Spleen (tissue), 11 donors: Measurements from ENCODE around the gene UIMC1. TPM values are rescaled to one million over a fixed set of nuclear protein-coding genes. Genes with fewer than 3 reads are reported as not detected.
A peak's percentile ranks its signal among the peaks of the same experiment; 100 is the strongest.
"Not testable (repeated sequence)": the region's sequence is repeated elsewhere in the genome, so short reads cannot be mapped to it uniquely, and the experiment has no call there.

Experiments used
- DNase-seq: peaks from one replicate; pipeline ENCODE4 v3.0.0-alpha.2; 2020
- H3K27ac ChIP-seq, 8 donors: fragments of 200-600 bp; sonication (generic) in 7 of 8; 1 replicate in 4 of 8; 2 replicates in 4 of 8; pipeline versions ENCODE4 v1.5.0 to v1.8.0; 2016 to 2021; ENCODE audit warnings: inconsistent platforms in 4 of 8, mild to moderate bottlenecking in 4 of 8, moderate library complexity in 1 of 8
- H3K27me3 ChIP-seq, 7 donors: fragments of 200-600 bp; sonication (generic) in 6 of 7; replicated peaks in 1 of 7; 1 replicate in 4 of 7; 2 replicates in 3 of 7; pipeline versions ENCODE4 v1.5.0 to v1.8.0; 2016 to 2021; ENCODE audit warnings: inconsistent platforms in 3 of 7, mild to moderate bottlenecking in 1 of 7
- H3K36me3 ChIP-seq, 6 donors: fragments of 200-600 bp; sonication (generic) in 5 of 6; 1 replicate in 4 of 6; 2 replicates in 2 of 6; pipeline versions ENCODE4 v1.5.0 to v1.8.0; 2016 to 2021; ENCODE audit warnings: inconsistent platforms in 2 of 6
- H3K4me1 ChIP-seq, 6 donors: fragments of 200-600 bp; sonication (generic) in 5 of 6; 1 replicate in 3 of 6; 2 replicates in 3 of 6; pipeline versions ENCODE4 v1.5.0 to v1.8.0; 2016 to 2021; ENCODE audit warnings: inconsistent platforms in 3 of 6
- H3K4me3 ChIP-seq, 8 donors: fragments of 200-600 bp; sonication (generic) in 7 of 8; 1 replicate in 4 of 8; 2 replicates in 4 of 8; pipeline versions ENCODE4 v1.5.0 to v1.8.0; 2016 to 2021; ENCODE audit warnings: inconsistent platforms in 4 of 8, mild to moderate bottlenecking in 4 of 8, moderate library complexity in 2 of 8
- H3K9me3 ChIP-seq, 8 donors: fragments of 200-600 bp; sonication (generic) in 7 of 8; 1 replicate in 4 of 8; 2 replicates in 4 of 8; pipeline versions ENCODE4 v1.5.0 to v1.8.0; 2016 to 2021; ENCODE audit warnings: inconsistent platforms in 4 of 8
- POLR2A ChIP-seq, 3 donors: fragments of 450-650 bp; IDR thresholded peaks; one replicate each; pipeline ENCODE4 v1.5.1; 2017; ENCODE audit warnings: antibody characterized with exemption in 3 of 3, mild to moderate bottlenecking in 1 of 3
- POLR2AphosphoS5 ChIP-seq, 3 donors: sonication (generic); formaldehyde crosslinking; IDR thresholded peaks; one replicate each; pipeline ENCODE4 v1.5.1; 2017; ENCODE audit warnings: antibody characterized with exemption in 3 of 3
- WGBS, 5 donors: extraction: QIAGEN DNeasy Blood & Tissue Kit in 3 of 5; methylation state at CpG; one replicate each; pipeline versions ENCODE4 v1.1.5 to v1.1.7; 2013 to 2018; 5-methylcytosine and 5-hydroxymethylcytosine counted together
- intact Hi-C: fragments of 100-400 bp; cut with DNase I; formaldehyde crosslinking; loops from one replicate; pipeline ENCODE4 v1.15.0; 2023; ENCODE audit warnings: low total_unique reads
- polyA plus RNA-seq, 3 donors: library from polyadenylated mRNA; stranded (reverse); fragments of 200-250 nt; gene quantifications; one replicate each; pipeline ENCODE4 v1.2.1, GENCODE V29; 2013
- total RNA-seq, 7 donors: library from RNA; depleted of rRNA in 3 of 7; stranded (reverse); fragments of >200 nt in 3 of 7; fragmentation: NEBNext Ultra II Directional in 4 of 7; extraction: Animal tissue kit (Norgen Biotek cat#: 25700) in 4 of 7; gene quantifications; one replicate each; pipeline versions ENCODE4 v1.1.0 to v1.2.1, GENCODE V29; 2016 to 2021
- TF ChIP-seq, protein P1 (sequence below), 11 experiments: fragments of 200-600 bp in 7 of 11; fragments of 450-650 bp in 4 of 11; sonication (generic) in 4 of 11; IDR thresholded peaks in 8 of 11; conservative IDR thresholded peaks in 3 of 11; 1 replicate in 7 of 11; 2 replicates in 4 of 11; pipeline versions ENCODE4 v1.4.0 to v1.8.0; 2016 to 2021; ENCODE audit warnings: antibody characterized with exemption in 11 of 11, inconsistent platforms in 4 of 11, mild to moderate bottlenecking in 1 of 11
- donor health status: healthy with polysubstance abuse.
- donor health status: DM: no; HTN: no; CAD: no; lungs with moderate emphysema.
- donor health status: DM: no; HTN: no; CAD: no.
- donor health status: Bipolar disorder and iron deficiency.
- donor health status: healthy.
- donor health status: DM: no; HTN: no; CAD: no.
- donor health status: DM: yes; HTN: yes; CAD: no.

The UIMC1 gene
- total and polyA plus RNA-seq, 10 donors = 34.4 to 81.8 (median 53.8) TPM

- Histone ChIP-seq H3K27me3 (peaks cover 0 to 65% (median 7%) of the 10 kb centered on the region in 7 donors), H3K4me3 (no peak overlapping the region), H3K36me3 (peaks cover 0 to 10% (median 0%) of the 10 kb centered on the region in 6 donors), H3K27ac (no peak overlapping the region), H3K9me3 (no peaks in the 10 kb centered on the region), H3K4me1 (peaks cover 0 to 13% (median 0%) of the 10 kb centered on the region in 6 donors)
- intact Hi-C loops = no loop called here
- 63 to 77% (median 69%) methylated on average over 17 of the region's 17 CpGs for WGBS, 5 donors
- TF ChIP-seq, protein P1, sequence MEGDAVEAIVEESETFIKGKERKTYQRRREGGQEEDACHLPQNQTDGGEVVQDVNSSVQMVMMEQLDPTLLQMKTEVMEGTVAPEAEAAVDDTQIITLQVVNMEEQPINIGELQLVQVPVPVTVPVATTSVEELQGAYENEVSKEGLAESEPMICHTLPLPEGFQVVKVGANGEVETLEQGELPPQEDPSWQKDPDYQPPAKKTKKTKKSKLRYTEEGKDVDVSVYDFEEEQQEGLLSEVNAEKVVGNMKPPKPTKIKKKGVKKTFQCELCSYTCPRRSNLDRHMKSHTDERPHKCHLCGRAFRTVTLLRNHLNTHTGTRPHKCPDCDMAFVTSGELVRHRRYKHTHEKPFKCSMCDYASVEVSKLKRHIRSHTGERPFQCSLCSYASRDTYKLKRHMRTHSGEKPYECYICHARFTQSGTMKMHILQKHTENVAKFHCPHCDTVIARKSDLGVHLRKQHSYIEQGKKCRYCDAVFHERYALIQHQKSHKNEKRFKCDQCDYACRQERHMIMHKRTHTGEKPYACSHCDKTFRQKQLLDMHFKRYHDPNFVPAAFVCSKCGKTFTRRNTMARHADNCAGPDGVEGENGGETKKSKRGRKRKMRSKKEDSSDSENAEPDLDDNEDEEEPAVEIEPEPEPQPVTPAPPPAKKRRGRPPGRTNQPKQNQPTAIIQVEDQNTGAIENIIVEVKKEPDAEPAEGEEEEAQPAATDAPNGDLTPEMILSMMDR (IDR thresholded peaks at IDR 0.05 in 8 of 11, conservative IDR thresholded peaks at IDR 0.05 in 3 of 11) = no peak
- TF ChIP-seq POLR2AphosphoS5 (IDR thresholded peaks at IDR 0.05) (no peak), POLR2A (IDR thresholded peaks at IDR 0.05) (no peak)
- DNase-seq = no peak
Observed at GRCh38 chr5:176875014-176875550, 131.5 kb downstream of the UIMC1 start.

GRCh38 chr5:176874198-176874780 lies 132.3 kb downstream of the UIMC1 start:
- Histone ChIP-seq H3K9me3 (no peaks in the 10 kb centered on the region), H3K27ac (no peak overlapping the region), H3K4me3 (no peak overlapping the region), H3K36me3 (peaks cover 0 to 2% (median 0%) of the 10 kb centered on the region in 6 donors), H3K4me1 (peaks cover 0 to 13% (median 0%) of the 10 kb centered on the region in 6 donors), H3K27me3 (peaks cover 0 to 61% (median 7%) of the 10 kb centered on the region in 7 donors)
- no peak for DNase-seq
- TF ChIP-seq, protein P1 (IDR thresholded peaks at IDR 0.05 in 8 of 11, conservative IDR thresholded peaks at IDR 0.05 in 3 of 11) = no peak
- TF ChIP-seq POLR2AphosphoS5 (IDR thresholded peaks at IDR 0.05) (peak in 1 of 3 donors; percentile 55), POLR2A (IDR thresholded peaks at IDR 0.05) (no peak)
- intact Hi-C loops = no loop called here
- whole genome bisulfite sequencing, 5 donors = 69 to 81% (median 77%) methylated on average over 18 to 20 of the region's 20 CpGs

DNA sequence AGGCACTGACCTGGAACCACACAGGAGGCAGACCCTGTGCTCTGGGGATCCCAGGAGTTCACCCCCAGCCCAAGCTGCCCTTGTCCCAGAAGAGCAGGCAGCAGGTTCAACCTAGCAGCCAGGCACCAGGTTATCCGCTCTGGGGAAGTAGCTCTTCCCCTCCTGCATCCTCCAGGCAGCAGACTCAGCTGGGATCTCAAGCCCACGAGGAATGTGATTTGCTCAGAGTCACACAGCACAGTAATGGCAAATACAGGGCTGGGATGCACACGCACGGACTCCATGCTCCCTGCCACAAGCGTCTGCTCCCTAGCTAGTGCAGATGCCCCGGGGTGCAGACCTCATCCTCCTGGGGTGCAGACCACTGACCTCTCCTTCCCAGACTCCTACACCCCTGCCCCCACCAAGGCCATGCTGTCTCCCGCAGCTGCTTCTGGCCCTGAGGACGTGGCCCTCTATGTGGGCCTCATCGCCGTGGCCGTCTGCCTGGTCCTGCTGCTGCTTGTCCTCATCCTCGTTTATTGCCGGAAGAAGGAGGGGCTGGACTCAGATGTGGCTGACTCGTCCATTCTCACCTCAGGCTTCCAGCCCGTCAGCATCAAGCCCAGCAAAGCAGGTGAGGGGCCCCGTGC lies 132.9 kb downstream of the UIMC1 start:
- 65 to 72% (median 69%) methylated on average over 11 to 16 of the region's 16 CpGs for WGBS, 5 donors
- no peak overlapping the region for H3K27ac ChIP-seq
- no peaks in the 10 kb centered on the region for H3K9me3 ChIP-seq
- no peak overlapping the region for H3K4me3 ChIP-seq
- intact Hi-C loops = no loop called here
- H3K4me1 ChIP-seq = peaks cover 0 to 13% (median 0%) of the 10 kb centered on the region in 6 donors
- TF ChIP-seq, protein P1 (IDR thresholded peaks at IDR 0.05 in 8 of 11, conservative IDR thresholded peaks at IDR 0.05 in 3 of 11) = no peak
- TF ChIP-seq POLR2A (IDR thresholded peaks at IDR 0.05) = no peak
- TF ChIP-seq POLR2AphosphoS5 (IDR thresholded peaks at IDR 0.05) = peak in 1 of 3 donors; percentile 69
- DNase-seq = no peak
- peaks cover 0 to 61% (median 7%) of the 10 kb centered on the region in 7 donors for H3K27me3 ChIP-seq
- no peaks in the 10 kb centered on the region for H3K36me3 ChIP-seq

GRCh38 chr5:176873011-176873410 lies 133.6 kb downstream of the UIMC1 start:
- intact Hi-C loops, DNase-seq: not testable (repeated sequence)

DNA sequence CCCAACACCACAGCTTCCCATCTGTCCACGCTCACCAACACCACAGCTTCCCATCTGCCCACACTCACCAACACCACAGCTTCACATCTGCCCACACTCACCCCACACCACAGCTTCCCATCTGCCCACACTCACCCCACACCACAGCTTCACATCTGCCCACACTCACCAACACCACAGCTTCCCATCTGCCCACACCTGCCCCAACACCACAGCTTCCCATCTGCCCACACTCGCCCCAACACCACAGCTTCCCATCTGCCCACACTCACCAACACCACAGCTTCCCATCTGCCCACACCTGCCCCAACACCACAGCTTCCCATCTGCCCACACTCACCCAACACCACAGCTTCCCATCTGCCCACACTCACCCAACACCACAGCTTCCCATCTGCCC lies 134.0 kb downstream of the UIMC1 start:
- H3K4me3 ChIP-seq, H3K36me3 ChIP-seq, H3K9me3 ChIP-seq, intact Hi-C loops, DNase-seq: not testable (repeated sequence)
- 0 to 37% (median 23%) methylated on average over 1 to 2 of the region's 2 CpGs for WGBS, 5 donors
- Histone ChIP-seq H3K4me1 (peaks cover 0 to 13% (median 0%) of the 10 kb centered on the region in 6 donors), H3K27ac (peak overlapping the region in 1 of 8 donors; percentile 21), H3K27me3 (peaks cover 0 to 61% (median 7%) of the 10 kb centered on the region in 7 donors)

More at GRCh38 chr5:176873011-176873410, 133.6 kb downstream of the UIMC1 start:
- Histone ChIP-seq H3K4me1 (peaks cover 0 to 13% (median 0%) of the 10 kb centered on the region in 6 donors), H3K27me3 (peaks cover 0 to 61% (median 7%) of the 10 kb centered on the region in 7 donors)
- H3K4me3 ChIP-seq, H3K36me3 ChIP-seq, H3K9me3 ChIP-seq, H3K27ac ChIP-seq: not testable (repeated sequence)
- 42 to 60% (median 54%) methylated on average over 2 of the region's 2 CpGs for WGBS, 5 donors

GRCh38 chr5:176870644-176871043 lies 135.9 kb downstream of the UIMC1 start:
- intact Hi-C loops, H3K36me3 ChIP-seq, H3K4me3 ChIP-seq, DNase-seq, H3K9me3 ChIP-seq, H3K4me1 ChIP-seq, H3K27ac ChIP-seq: not testable (repeated sequence)
- H3K27me3 ChIP-seq = peaks cover 0 to 61% (median 18%) of the 10 kb centered on the region in 7 donors
- WGBS, 5 donors = 37 to 71% (median 44%) methylated on average over 7 to 10 of the region's 10 CpGs
